HG02840 (cell line): Measurements from ENCODE around the gene CABLES2.
"Not testable (repeated sequence)": the region's sequence is repeated elsewhere in the genome, so short reads cannot be mapped to it uniquely, and the experiment has no call there.

Source experiments
- ATAC-seq: cut with Tn5 transposase; IDR thresholded peaks from one replicate; pipeline ENCODE4 v1.9.1; 2021; ENCODE audit warnings: mild to moderate bottlenecking, moderate library complexity, moderate number of reproducible peaks; ENCODE audit not compliant: unreplicated experiment, low FRiP score

Gene CABLES2

GRCh38 chr20:62437496-62437895, 30.4 kb upstream of the CABLES2 start:
- ATAC-seq: no peak

GRCh38 chr20:62436692-62437091, 29.6 kb upstream of the CABLES2 start:
- ATAC-seq: no peak

- ATAC-seq: no peak
These were observed 26.8 kb upstream of the CABLES2 start for GRCh38 chr20:62433658-62434497.

GRCh38 chr20:62430866-62431447, 23.9 kb upstream of the CABLES2 start:
- ATAC-seq: no peak

- ATAC-seq: no peak
These were observed 23.3 kb upstream of the CABLES2 start for GRCh38 chr20:62430311-62430853.

GRCh38 chr20:62429455-62430310, 22.6 kb upstream of the CABLES2 start:
- ATAC-seq: no peak

GRCh38 chr20:62428396-62429295, 21.6 kb upstream of the CABLES2 start:
- no peak for ATAC-seq

GRCh38 chr20:62428002-62428372, 20.9 kb upstream of the CABLES2 start:
- no peak for ATAC-seq

GRCh38 chr20:62427172-62428001, 20.3 kb upstream of the CABLES2 start, which contains the start of gene RBBP8NL:
RBBP8NL (minus strand) TSS chr20:62427539; CDS start chr20:62419647, 7,892 bp downstream.
- ATAC-seq: no peak

GRCh38 chr20:62426699-62427131, 19.6 kb upstream of the CABLES2 start:
- no peak for ATAC-seq

GRCh38 chr20:62426059-62426348, 18.9 kb upstream of the CABLES2 start:
- ATAC-seq: not testable (repeated sequence)

- ATAC-seq: no peak
These were observed 18.4 kb upstream of the CABLES2 start for GRCh38 chr20:62425281-62426058.

- no peak for ATAC-seq
These were observed 17.4 kb upstream of the CABLES2 start for GRCh38 chr20:62424249-62425107.

GRCh38 chr20:62423326-62423706, 16.2 kb upstream of the CABLES2 start:
- no peak for ATAC-seq

- no peak for ATAC-seq
These were observed 15.7 kb upstream of the CABLES2 start for GRCh38 chr20:62422636-62423325.

- ATAC-seq: no peak
These were observed 14.6 kb upstream of the CABLES2 start for GRCh38 chr20:62421716-62421990.
